ENCODE measurements around the gene RGS7. TPM values are rescaled to one million over a fixed set of nuclear protein-coding genes. Genes with fewer than 3 reads are reported as not detected.
"Not testable (repeated sequence)": the region's sequence is repeated elsewhere in the genome, so short reads cannot be mapped to it uniquely, and the experiment has no call there.

RGS7 gene
- total RNA-seq, 1 donor from 2014 or later = 0.39 TPM

DNA sequence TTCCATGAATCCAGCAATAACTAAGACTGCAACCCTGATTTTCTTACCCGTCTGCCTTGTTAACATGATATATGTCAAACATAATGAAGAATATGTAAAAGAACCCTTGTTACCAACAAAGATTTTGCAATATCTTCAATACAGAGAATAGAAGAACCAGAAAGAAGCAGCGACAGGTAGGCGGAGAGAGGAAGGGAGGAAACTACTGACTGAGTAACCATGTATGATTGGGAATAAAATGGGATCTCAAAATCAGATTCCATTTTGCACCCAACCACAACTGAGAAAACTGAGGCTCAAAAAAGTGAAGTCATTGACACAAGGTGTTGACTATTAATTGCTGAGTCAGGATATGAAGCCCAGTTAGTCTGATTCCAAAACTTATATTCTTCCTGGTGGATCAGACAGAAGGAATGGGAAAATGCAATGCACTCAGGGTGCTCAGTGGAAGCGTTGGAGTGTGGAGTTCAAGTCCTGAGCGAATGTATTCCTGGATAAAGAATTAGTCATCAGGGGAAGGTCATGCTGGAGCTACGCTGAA is 451.7 kb downstream of the RGS7 start:
- no peak for DNase-seq

DNA sequence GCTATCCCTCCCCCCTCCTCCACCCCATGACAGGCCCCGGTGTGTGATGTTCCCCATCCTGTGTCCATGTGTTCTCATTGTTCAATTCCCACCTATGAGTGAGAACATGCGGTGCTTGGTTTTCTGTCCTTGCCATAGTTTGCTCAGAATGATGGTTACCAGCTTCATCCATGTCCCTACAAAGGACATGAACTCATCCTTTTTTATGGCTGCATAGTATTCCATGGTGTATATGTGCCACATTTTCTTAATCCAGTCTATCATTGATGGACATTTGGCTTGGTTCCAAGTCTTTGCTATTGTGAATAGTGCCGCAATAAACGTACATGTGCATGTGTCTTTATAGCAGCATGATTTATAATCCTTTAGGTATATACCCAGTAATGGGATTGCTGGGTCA is 461.6 kb downstream of the RGS7 start:
- DNase-seq = not testable (repeated sequence)

DNA sequence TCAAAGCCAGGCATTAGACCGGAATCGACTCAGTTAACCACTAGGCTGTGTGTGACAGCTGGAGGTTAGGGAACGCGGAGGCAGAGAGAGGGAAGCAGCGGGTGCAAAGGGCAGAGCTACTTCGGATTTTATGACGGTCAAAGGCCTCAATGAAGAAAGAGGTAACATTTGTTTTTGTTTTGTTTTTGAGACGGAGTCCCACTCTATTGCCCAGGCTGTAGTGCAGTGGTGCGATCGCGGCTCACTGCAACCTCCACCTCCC is 468.3 kb downstream of the RGS7 start:
- no peak for DNase-seq

DNA sequence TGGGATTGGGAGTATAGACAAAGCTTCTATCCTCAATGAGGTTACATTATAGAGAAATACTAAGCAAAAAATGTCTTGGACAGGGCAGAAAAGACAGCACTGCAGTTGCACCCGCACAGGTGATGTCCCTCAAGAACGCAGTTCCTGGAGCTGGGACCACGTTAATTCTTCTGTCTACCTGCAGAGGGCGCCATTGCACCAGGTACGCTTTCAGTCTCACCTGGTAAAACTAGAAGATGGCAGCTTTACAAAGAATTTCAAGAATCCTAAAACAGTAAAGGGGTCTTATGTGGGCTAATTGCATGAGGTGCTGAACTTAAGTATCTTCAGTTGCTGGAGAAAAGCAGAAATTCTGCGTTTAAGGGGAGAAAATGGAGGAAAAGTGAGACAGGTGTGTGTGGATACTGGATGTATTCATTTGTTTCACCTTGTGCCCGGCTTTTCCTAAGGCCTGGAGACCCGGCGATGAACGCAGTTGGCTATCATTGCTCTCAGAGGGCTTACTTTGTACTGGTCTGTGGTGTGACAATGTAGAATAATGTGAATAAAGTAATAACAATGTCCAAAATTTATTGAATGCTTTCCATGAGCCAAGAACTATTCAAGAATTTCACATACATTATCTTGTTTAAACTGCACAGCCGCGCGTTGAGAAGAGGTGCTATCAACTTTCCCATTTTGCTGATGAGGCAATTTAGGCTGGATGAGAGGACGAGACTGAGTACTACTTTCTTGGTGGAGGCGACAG is 468.8 kb downstream of the RGS7 start:
- DNase-seq = no peak

DNA sequence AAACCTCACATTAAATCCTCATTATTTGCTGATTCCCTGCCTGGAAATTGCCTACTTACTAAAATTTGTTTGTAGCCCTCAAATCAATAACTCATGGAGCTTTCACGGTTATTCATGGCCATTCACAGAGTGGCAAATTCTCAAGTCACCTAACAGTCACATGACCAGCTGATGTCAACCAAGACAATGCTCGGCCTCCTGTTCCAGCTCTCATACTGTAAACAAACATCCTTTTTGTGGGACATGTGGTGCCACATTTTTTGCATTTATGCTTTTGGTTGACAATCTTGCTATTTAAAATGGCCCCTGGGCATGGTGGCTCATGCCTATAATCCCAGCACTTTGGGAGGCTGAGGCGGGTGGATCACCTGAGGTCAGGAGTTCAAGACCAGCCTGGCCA is 473.5 kb downstream of the RGS7 start:
- no peak for DNase-seq

DNA sequence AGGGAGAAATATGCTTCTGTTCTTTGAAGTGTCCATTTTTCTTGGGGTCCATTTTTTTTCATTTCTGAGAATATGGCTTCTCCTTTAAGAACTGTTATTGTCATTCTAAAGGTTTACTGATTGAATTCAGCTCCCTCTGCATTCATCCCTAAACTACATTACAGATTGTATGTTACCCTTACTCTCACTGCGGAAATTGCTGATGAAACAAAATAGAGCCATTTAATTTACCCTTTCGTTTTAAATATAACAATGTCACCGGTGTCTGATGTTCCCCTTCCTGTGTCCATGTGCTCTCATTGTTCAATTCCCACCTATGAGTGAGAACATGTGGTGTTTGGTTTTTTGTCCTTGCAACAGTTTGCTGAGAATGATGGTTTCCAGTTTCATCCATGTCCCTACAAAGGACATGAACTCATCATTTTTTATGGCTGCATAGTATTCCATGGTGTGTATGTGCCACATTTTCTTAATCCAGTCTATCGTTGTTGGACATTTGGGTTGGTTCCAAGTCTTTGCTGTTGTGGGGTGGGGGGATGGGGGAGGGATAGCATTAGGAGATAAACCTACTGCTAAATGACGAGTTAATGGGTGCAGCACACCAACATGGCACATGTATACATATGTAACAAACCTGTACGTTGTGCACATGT is 474.2 kb downstream of the RGS7 start:
- DNase-seq = not testable (repeated sequence)

DNA sequence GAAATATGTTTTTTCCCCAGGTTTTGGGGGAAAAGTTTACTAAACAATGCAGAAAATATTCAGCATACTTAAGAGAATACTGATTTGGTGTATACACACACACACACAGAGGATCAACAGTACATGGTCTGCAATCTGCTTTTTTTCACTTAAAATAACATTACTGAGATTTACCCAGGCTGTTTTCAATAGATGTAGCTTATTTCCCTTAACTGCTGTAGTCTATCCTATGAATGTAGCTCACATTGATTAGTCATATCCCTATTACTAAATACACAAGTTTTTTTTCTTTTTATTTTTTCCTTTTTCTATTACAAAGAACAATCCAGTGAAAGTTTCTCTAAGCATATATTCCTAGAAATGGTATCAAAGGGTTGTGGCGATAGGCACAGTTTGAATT is 478.4 kb downstream of the RGS7 start:
- DNase-seq = no peak

DNA sequence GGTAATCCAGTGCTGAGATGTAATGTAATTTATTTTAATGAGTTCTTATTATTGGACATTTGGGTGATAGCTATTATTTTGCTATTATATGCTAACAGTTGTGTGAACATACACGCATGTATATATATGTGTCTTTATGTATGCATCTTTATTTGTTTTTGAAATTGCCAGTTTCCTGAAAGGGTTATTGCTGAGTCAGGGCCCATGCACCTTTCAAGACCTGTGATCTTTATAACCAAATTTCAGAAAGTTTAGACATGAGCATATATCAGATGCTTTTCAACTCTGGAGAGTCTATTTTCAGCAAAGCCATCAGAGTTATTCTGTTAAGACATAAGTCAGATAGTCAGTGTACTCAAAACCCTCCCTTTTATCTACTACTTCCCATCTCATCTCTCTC is 479.4 kb downstream of the RGS7 start:
- no peak for DNase-seq

DNA sequence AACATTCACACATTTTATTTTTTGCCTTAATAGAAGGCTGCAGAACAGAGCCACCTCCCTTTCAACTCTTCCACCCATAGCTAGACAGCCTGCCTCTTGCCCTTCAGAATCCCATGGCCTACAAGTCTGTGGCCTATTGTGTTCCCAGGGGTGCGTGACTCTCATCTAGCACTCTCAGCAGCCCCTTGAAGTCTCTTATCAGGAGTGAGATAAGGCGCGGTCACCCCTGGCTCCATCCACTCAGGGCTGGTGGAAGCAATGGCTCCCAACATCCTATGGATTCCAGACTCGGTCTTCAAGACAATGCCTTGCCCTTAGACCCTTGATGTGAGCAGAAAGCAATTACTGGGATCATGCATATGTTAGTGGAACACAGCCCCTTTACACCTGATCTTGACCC is 480.9 kb downstream of the RGS7 start:
- no peak for DNase-seq

DNA sequence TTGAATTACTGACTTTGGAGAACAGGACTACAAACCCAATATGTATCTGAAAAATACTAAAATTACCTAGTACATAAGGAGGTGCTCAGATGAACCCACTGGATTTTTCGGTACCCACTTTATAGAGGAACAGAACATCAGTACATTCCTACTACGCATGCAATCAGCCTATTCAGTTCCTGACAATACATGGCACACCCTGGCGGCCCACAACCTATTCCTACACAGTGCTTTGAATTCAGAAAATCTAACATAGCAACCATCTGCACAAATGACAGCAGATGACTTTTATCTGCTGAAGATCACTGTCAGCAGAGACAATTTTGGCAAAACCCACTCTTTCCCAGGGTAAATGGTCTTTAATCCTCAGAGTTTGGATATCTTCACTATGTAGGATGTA is 487.9 kb downstream of the RGS7 start:
- no peak for DNase-seq

DNA sequence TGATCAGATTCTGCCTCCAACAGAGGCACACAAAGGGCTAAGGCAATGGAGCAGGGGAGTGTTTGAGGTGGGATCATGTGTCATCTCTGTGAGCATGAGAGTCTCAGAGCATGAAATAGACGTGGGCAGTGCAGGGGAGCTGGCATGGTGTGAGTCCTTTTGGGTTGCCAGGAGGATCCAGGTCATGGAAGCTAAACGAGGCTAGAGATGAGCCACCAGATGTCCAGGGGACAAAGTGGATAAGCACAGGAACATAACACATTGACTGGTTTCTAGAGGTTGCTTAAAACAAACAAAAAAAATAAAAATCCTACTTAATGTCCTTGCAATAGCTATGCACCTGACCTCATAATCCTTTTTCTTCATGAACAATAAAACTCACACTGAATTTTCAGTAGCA is 490.3 kb downstream of the RGS7 start:
- DNase-seq = no peak

DNA sequence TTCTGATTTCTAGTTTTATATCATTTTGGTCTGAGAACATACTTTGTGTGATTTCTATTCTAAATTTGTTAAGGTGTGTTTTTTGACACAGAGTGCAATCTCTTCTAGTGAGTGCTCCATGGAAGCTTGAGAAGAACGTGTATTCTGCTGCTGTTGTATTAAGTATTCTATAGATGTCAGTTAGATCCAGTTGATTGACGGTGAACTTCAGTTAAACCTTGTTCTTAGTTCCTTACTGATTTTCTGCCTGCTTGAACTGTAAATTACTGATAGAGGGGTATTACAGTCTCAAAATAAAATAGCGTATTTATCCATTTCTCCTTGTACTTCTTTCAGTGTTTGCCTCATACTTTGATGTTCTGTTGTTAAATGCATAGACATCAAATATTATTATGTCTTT is 497.0 kb downstream of the RGS7 start:
- DNase-seq = no peak

DNA sequence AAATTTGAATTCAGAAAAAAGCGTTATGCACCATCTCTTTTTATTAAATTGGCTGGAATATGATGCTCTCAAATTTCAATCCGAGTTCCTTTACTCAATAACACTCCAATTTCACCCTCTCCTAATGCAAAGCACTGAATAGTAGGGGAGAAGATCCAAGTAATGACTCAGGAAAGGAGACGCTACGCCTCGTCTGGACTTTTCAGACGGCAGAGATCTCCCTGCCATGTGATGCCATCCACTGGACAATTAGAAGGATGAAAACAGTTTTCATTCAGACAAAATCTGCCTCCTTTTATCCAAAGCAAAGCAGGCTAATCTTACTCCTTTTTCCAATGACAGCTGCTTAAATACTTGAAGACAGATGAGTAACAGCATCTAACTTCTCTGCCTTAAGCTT is 502.6 kb downstream of the RGS7 start:
- DNase-seq = no peak

DNA sequence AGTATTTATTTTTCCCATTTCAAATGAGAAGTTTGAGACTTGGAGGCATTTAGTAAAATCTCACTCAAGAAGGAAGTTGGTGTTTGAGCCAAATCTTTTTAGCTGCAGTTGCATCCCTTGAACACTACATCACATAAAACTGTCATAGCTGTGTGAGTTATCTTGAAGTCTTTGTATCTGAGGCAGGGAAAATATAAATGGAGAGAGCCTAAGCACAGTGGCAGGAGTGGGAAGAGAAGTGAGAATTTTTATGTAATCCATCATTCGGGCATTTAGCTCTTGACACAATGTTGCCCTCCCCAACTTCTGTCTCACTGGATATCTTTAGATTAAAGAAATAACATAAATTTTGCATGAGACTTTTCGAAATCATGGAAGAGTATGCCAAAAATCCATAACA is 509.7 kb downstream of the RGS7 start:
- DNase-seq = no peak

DNA sequence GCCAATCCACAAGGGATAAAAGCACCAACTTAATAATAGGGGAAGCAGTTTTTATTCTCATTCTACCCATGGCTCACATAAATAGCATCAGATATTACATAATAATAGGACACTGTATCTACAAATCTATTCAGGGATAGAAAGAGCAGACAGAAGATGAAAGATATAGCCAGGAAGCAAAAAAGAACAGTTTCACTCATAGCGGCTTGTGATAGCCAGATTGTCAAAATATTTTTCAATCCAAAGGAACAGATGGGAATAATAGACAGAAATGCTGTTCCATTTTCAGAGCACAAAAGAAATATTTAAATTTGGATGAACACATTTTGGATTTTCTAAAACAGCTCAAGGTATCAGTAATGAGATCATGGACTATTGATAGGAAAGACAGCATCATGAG is 512.5 kb downstream of the RGS7 start:
- DNase-seq = no peak

DNA sequence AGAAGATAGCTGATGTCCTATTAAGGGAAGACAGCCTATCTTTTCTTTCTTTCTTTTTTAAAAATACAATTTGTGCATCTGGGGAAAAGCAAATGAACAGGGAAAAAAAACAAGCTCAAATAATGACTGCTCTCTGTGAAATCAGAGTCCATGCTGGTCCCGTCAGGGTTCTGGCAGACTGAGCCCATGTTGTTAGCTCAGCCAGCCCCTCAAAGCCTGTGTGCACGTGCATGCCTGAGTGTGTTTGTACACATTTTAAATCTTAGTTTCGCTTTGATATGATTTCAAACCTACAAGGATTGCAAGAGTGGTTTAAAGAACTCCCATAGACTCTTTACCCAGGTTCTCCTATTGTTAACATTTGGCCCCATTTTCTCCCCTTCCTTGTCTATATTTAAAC is 513.2 kb downstream of the RGS7 start:
- no peak for DNase-seq

DNA sequence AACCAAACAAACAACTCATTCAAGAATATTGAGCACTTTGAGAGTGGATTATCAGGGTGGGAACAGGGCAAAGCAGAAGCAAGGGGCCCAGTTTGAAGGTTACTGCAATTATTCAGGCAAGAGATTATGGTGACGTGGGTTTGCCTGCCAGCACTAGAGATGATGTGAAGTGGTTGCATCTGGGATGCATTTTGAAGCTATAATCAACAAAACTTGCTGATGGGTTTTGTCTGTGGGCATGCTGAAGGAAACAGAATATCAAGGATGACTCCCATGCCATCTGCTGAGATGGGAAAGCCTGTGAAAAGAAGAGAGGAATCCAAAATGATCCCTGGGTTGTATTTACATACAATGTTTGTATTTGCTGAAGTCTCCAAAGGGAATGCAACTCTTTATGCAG is 520.7 kb downstream of the RGS7 start:
- DNase-seq = no peak

DNA sequence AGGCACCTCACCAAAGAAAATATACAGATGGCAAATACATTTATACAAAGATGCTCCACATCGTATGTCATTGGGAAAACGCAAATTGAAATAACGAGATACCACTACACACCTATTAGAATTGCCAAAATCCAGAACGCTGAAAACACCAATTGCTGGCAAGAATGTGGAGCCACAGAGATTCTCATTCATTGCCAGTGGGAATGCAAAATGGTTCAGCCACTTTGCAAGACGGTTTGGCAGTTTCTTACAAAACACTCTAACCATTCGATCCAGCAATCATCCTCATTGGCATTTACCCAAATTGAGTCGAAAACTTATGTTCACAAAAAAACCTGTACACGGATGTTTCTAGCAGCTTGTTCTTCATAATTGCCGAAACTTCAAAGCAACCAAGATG is 521.7 kb downstream of the RGS7 start:
- DNase-seq = no peak

DNA sequence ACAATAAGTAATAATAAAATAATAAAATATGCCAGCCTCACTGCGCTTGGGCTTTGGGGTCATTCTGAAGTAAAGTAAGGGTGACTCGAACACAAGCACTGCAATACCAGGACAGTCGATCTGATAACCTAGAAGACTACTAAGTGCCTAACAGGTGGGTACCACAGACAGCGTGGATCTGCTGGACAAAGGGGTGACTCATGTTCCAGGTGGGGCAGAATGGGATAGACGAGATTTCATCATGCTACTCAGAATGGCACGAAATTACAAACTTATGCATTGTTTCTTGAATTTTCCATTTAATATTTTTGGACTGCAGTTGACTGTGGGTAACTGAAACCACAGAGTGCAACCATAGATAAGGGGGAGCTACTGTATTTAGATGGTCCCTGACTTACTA is 523.9 kb downstream of the RGS7 start:
- DNase-seq = no peak

DNA sequence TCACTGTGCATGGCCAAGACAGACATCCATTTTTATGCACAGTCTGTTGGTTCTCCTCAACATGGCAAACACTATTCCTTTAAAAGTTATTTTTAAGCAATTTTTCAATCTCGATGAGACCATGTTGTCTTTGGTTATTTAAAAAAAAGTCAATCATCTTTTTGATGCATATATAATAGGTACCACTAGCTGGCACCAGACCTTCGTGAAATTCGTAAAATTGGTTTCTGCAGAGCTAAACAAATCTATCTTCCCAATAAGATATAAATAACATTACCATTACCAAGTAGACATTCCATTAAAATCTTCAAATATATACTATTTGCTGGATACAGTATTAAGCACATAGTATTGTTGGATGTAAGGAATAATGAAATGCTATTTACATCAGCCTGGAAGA is 525.1 kb downstream of the RGS7 start:
- DNase-seq = no peak

DNA sequence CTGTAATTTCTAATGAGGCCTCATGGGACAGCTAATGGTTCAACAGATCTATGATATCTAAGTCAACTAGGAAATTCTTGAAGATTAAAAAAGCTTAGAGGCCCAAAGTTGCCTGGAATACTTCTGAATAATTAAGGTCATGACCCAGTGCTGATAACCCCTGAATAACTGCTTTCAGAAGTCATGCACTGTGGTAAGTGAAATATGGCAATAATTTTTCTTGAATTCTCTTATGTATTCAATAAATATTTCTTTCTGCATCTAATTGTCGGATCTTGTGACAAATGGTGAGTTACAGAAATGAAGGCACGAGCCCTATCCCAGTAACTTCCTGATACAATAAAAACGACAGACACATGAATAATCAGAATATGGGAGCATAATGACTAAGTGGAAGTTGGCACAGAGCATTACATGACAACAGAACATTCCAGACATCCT is 525.8 kb downstream of the RGS7 start:
- no peak for DNase-seq

DNA sequence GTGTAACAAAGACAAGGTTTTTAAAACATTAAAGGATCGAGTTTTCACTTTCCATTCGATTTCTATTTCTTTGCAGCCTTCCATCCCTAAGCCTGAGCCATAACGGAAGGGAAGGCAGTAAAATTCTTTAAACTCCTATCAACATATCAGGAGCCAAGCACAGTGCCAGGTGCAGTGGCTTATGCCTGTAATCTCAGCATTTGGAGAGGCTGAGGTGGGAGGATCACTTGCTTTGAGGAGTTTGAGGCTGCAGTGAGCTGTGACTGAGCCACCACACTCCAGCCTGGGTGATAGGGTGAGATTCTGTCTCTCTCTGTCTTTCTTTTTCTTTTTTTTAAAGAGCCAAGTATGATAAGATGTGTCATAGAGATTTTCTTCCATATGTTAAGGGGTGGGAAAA is 527.5 kb downstream of the RGS7 start:
- DNase-seq = no peak

DNA sequence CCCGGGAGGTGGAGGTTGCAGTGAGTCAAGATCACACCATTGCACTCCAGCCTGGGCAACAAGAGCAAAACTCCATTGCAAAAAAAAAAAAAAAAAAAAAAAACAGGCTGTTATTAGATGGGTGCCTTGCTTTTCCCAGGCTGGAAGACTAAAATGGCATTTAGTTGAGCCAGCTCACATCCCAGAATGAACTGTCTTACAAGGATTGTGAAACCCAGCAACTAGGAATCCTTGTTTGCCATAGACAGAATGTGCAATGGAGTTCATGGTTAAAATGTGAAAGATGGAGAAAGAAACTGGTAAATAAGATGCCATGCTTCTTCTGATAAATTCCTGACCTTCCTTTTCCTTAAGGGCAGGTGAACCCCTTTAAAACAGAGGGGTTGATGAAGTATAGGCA is 529.2 kb downstream of the RGS7 start:
- DNase-seq = no peak

DNA sequence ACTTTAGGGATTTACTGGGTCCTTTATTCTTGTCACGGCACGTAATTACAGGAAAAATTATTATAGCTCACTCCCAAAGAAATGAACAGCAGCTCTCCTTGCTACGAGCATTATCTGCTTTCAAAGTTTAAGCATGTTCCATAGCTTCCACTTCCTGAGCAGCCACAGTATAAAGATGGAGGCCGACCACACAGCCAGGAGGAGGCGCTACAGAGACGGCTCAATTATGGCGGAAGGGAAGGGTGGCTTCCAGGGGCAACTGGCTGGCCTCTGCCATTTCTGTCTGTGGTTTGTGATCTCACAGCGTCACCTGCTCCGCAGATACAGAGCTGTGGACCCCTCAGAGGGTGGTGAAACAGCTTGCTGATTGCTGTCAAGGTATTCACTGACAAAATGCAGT is 532.8 kb downstream of the RGS7 start:
- DNase-seq = no peak

Measured in skin of body (tissue), 2 donors.